Measurements from ENCODE around the gene CTNNA2.

CTNNA2 gene

GRCh38 chr2:80322958-80323357 is 810.1 kb downstream of the CTNNA2 start:
- H3K9me3 Mint-ChIP-seq, result no peaks in the 10 kb centered on the region
- no peak for TF ChIP-seq CTCF (IDR thresholded peaks at IDR 0.05; ENCODE audit: unreplicated experiment in 3 of 3)
- H3K4me3 Mint-ChIP-seq, result no peak overlapping the region
- no peak overlapping the region for H3K27ac Mint-ChIP-seq
- peaks cover 17% of the 10 kb centered on the region for H3K4me1 Mint-ChIP-seq
- peaks cover 4% of the 10 kb centered on the region for H3K27me3 Mint-ChIP-seq (ENCODE audit: low read depth)
- H3K36me3 Mint-ChIP-seq (ENCODE audit: low read depth), result no peaks in the 10 kb centered on the region

GRCh38 chr2:80323610-80324009 is 810.8 kb downstream of the CTNNA2 start:
- no peak for TF ChIP-seq CTCF (IDR thresholded peaks at IDR 0.05; ENCODE audit: unreplicated experiment in 3 of 3)
- no peak overlapping the region for H3K27ac Mint-ChIP-seq
- no peaks in the 10 kb centered on the region for H3K27me3 Mint-ChIP-seq (ENCODE audit: low read depth)
- H3K4me1 Mint-ChIP-seq, result peaks cover 17% of the 10 kb centered on the region
- no peak overlapping the region for H3K4me3 Mint-ChIP-seq
- H3K9me3 Mint-ChIP-seq, result no peaks in the 10 kb centered on the region
- H3K36me3 Mint-ChIP-seq (ENCODE audit: low read depth), result no peaks in the 10 kb centered on the region

GRCh38 chr2:80324525-80324924 is 811.7 kb downstream of the CTNNA2 start:
- H3K27me3 Mint-ChIP-seq (ENCODE audit: low read depth), result no peaks in the 10 kb centered on the region

GRCh38 chr2:80326214-80326613 is 813.4 kb downstream of the CTNNA2 start:
- H3K4me3 Mint-ChIP-seq, result no peak overlapping the region
- peak; percentile 55 to 66 (median 58) for TF ChIP-seq CTCF (IDR thresholded peaks at IDR 0.05; ENCODE audit: unreplicated experiment in 3 of 3)
- no peaks in the 10 kb centered on the region for H3K9me3 Mint-ChIP-seq
- peaks cover 17% of the 10 kb centered on the region for H3K4me1 Mint-ChIP-seq
- no peaks in the 10 kb centered on the region for H3K36me3 Mint-ChIP-seq (ENCODE audit: low read depth)
- H3K27me3 Mint-ChIP-seq (ENCODE audit: low read depth), result no peaks in the 10 kb centered on the region
- peak overlapping the region; percentile 32 to 80 (median 32) for H3K27ac Mint-ChIP-seq

More at GRCh38 chr2:80324525-80324924, 811.7 kb downstream of the CTNNA2 start:
- TF ChIP-seq CTCF (IDR thresholded peaks at IDR 0.05; ENCODE audit: unreplicated experiment in 3 of 3), result no peak
- Mint-ChIP-seq H3K9me3 (no peaks in the 10 kb centered on the region), H3K27ac (no peak overlapping the region), H3K4me1 (peaks cover 17% of the 10 kb centered on the region), H3K36me3 (ENCODE audit: low read depth) (no peaks in the 10 kb centered on the region), H3K4me3 (no peak overlapping the region)

GRCh38 chr2:80326861-80327260 is 814.0 kb downstream of the CTNNA2 start:
- Mint-ChIP-seq H3K27ac (peak overlapping the region; percentile 32 to 89 (median 73)), H3K4me3 (no peak overlapping the region), H3K9me3 (no peaks in the 10 kb centered on the region), H3K27me3 (ENCODE audit: low read depth) (peaks cover 2% of the 10 kb centered on the region), H3K36me3 (ENCODE audit: low read depth) (no peaks in the 10 kb centered on the region), H3K4me1 (peaks cover 17% of the 10 kb centered on the region)
- no peak for TF ChIP-seq CTCF (IDR thresholded peaks at IDR 0.05; ENCODE audit: unreplicated experiment in 3 of 3)

- H3K4me3 Mint-ChIP-seq, result no peak overlapping the region
- H3K27me3 Mint-ChIP-seq (ENCODE audit: low read depth), result peaks cover 5% of the 10 kb centered on the region
- H3K27ac Mint-ChIP-seq, result peak overlapping the region; percentile 32 to 89 (median 58)
- no peaks in the 10 kb centered on the region for H3K36me3 Mint-ChIP-seq (ENCODE audit: low read depth)
- H3K4me1 Mint-ChIP-seq, result peaks cover 22% of the 10 kb centered on the region
- H3K9me3 Mint-ChIP-seq, result no peaks in the 10 kb centered on the region
- no peak for TF ChIP-seq CTCF (IDR thresholded peaks at IDR 0.05; ENCODE audit: unreplicated experiment in 3 of 3)
Measured at GRCh38 chr2:80328159-80328571, 815.3 kb downstream of the CTNNA2 start.

Data from nephron (organoid).